ENCODE data around the gene HMOX1.
"Not testable (repeated sequence)": the region's sequence is repeated elsewhere in the genome, so short reads cannot be mapped to it uniquely, and the experiment has no call there.

HMOX1 gene

DNA sequence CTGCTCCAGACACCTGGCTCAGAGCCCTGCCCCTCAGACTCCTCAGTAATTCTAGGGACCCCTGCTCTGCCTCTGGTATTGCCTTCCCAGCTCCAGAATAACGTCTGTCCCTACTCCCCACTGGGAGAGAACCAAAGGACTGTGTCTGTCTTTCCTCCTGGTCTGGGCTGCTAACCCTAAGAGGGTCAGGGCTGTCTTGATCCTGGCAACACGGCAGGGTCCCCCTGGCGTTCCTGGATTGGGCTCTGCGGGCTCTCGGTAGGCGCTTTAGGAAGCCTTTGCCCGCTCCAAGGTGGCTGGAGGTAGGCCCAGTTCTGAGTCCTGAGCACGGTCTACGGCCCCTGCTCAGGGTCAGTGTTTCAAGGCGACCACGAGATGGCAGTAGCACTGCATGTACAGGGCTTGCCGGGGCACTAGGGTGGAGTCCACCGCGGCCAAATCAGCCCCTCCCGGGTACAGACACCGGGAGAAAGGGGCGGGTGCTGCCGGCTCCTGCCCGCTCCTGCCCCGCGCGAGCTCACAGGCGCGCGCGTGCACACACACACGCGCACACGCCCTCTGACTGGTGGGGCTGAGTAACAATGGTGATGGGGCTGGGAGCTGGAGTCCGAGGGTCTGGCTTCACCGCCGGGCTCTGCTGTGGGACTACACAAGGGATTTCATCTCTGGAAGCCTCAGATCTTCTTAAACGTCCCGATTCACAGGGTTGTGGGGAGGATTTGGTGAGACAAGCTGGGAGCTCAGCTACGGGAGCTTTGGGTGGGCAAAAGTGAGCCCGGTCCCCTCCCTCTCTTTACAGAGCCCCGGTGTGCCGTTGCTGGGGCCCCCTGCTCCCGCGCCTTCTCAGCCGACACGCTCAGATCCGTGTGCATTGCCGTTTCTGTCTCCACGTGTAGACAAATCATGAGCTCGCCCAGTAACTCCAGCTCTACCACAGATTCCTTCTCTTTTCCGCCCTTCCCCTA lies 30.1 kb upstream of the HMOX1 start:
- peak; percentile 92 for DNase-seq (ENCODE audit: low spot score)

GRCh38 chr22:35352214-35353111 lies 28.4 kb upstream of the HMOX1 start:
- peak; percentile 87 for DNase-seq (ENCODE audit: low spot score)

- no peak for DNase-seq (ENCODE audit: low spot score)
Observed at GRCh38 chr22:35353318-35353717, 27.6 kb upstream of the HMOX1 start.

GRCh38 chr22:35354068-35354467 lies 26.8 kb upstream of the HMOX1 start:
- no peak for DNase-seq (ENCODE audit: low spot score)

DNA sequence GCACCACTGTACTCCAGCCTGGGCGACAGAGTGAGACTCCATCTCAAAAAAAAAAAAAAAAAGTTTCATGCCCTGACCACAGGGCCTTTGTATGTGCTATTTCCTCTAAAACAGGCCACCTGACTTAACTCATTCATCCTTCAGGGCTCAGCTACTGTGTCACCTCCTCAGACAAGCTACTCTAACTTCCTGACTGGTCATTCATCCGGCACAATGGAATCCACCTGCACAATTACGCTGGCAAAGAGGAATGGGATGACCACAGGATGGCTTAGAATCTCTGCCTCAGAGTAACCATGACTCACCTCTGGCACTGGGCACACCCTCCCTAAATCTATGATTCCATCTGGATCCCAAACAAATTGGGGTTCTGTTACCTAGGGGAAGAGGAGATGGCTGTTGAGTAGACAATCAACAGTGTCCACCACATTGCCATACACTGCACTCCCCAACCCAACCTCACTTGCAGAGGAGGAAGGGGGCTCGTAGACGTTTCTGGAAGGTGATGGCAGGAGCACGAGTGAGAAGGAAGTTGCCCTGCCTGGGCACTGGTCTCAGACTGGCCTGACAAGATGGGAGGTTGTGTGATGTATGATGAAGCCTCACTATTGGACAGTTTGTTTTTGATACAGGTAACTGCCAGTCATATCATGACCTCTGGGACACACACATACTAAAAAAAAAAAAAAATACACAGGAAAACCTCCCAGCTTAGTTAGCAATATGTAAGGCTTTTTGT lies 22.8 kb upstream of the HMOX1 start:
- DNase-seq (ENCODE audit: low spot score), result no peak

DNA sequence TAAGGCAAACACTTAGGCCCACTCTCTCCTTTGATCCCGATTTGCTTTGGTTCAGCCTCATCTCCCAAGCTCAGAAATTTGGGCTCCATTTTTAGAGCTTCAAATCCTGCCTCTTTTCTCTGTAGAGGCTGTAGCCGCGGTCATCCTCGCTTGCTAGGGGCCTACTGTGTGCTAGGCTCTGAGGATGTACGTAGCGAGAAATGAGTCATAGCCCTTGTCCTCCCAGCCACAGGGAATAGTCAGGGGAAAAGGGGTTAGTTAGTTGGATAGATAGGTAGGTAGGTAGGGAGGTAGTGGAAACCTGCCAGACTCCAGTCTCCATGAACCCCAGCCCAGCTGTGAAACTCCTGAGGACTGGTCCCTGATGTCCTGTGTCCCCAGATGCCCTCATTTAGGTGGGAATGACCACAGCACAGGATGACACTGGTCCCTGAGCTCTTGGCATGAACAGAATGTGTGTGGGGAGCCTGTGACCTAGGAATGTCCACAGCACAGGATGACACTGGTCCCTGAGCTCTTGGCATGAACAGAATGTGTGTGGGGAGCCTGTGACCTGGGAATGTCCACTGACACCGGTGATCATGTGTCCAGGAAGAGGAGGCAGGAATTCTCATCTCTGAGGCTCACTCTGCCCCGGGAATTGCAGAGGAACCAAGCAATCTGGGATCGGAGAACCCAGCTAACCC lies 21.4 kb upstream of the HMOX1 start:
- no peak for DNase-seq (ENCODE audit: low spot score)

- no peak for DNase-seq (ENCODE audit: low spot score)
Observed at GRCh38 chr22:35361001-35361558, 19.8 kb upstream of the HMOX1 start.

DNA sequence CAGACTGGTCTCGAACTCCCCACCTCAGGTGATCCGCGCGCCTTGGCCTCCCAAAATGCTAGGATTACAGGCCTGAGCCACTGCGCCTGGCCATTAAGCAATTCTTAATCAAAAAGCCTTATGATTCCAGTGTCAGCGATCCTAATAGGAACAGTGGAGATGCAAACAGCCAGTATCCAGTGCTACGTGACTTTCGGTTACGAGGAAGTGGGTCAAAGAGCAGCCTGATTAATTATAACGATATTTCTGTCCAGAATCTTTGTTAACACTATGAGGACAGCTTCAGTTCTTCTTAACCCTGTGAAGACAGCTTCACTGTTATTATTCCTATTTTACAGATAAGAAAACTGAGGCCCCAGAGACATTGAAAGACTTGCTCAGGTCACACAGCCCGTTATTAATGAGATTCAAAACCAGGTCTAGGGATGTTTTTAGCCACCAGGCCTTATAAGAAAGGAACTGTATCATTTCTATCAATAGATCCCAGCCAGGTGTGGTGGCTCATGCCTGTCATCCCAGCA lies 17.3 kb upstream of the HMOX1 start:
- DNase-seq (ENCODE audit: low spot score), result no peak

DNA sequence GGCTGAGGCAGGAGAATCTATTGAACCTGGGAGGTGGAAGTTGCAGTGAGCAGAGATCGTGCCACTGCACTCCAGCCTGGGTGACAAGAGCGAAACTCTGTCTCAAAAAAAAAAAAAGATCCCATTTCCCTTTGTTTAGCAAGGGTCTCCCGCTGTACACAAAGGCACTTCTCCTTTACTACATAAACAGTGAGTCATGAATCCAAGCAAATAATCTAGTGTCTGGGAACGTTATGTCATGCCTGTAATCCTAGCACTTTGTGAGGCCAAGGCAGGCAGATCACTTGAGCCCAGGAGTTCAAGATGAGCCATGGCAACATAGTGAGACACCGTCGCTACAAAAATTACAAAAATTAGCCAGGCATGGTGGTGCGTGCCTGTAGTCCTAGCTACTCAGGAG lies 16.7 kb upstream of the HMOX1 start:
- not testable (repeated sequence) for DNase-seq (ENCODE audit: low spot score)

DNA sequence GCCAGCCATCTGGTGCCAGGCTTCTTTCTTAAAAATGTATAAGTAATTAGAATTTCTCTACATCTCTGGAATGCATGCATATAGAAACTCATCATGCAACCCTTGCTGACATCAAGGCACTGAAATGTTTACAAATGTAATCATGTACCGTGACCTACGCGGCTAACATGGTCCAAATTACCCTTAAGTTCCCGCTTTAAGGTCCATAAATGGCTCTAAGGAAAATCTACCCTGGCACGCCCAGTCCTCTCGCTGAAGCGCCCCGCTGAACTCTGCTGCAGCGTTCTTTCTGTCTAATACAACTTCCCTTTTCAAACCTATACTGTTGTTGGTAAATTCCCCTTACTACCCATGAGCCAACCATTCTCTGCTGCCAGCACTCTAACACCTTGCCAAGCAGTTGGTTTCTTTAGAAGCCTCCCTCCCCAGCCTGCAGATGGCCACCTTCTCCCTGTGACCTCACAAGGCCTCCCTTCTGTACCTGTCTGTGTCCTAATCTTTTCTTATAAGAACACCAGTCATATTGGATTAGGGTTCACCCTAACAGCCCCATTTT lies 13.5 kb upstream of the HMOX1 start:
- DNase-seq (ENCODE audit: low spot score), result peak; percentile 44

DNA sequence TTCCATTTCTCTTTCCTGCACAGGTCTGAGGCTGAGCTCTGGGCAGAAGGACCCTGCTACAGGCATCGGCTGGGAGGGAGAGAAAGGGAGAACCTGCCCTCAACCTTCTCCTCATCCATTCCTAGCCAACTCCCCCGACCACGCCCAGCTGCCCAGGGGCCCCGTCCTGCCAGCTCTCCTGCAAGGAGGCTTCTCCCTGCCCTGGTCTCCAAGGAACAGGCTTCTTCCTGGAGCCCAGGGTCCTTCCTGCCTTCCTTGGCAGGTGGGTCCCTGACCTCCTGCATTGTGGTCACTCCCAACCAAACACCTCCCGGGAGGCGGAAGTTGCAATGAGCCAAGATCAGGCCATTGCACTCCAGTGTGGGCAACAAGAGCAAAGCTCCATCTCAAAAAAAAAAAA lies 12.5 kb upstream of the HMOX1 start:
- no peak for DNase-seq (ENCODE audit: low spot score)

DNA sequence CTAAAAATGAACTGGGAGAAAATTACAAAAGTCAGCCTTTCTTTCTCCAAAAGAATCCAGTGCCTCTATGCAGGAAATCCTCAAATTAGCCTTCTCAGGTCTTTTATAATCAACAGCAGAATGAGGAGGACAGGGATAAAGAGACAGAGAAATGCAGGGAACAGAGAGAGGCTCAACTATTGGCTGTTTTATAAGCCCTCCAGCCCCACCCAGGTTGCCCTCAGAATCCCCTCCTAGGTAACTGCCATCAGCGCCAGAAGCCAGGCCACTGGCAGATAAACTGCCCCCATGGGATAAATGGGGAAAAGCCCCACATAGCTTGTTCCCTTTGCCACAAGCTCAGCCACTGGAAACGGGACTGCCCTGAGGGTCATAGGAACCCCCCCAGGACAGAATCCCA lies 10.9 kb upstream of the HMOX1 start:
- no peak for DNase-seq (ENCODE audit: low spot score)

- DNase-seq (ENCODE audit: low spot score), result no peak
Observed at GRCh38 chr22:35373781-35374180, 7.1 kb upstream of the HMOX1 start.

- DNase-seq (ENCODE audit: low spot score), result no peak
Observed at GRCh38 chr22:35375031-35375430, 5.9 kb upstream of the HMOX1 start.

DNA sequence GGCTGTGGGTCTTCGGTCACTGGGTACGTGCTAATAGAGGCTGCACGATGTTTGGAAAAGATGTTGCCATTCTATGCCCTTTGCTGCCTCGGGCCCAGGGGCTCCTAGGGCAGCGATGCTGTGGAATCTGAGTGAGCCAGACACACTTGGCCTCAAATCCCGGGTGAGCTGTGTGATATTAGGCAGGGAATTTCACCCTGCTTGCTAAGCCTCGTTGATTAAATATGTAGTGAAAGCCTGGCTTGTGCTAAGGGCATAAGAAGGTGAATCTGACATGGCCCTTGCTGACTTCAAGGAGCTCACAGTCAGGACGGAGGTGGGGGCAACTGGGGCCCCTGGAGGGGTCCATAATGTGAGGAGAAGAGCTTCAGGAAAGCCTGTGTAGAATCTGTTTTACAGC lies 5.4 kb upstream of the HMOX1 start:
- no peak for DNase-seq (ENCODE audit: low spot score)

- peak; percentile 70 for DNase-seq (ENCODE audit: low spot score)
Observed at GRCh38 chr22:35376728-35377472, 4.0 kb upstream of the HMOX1 start.

DNA sequence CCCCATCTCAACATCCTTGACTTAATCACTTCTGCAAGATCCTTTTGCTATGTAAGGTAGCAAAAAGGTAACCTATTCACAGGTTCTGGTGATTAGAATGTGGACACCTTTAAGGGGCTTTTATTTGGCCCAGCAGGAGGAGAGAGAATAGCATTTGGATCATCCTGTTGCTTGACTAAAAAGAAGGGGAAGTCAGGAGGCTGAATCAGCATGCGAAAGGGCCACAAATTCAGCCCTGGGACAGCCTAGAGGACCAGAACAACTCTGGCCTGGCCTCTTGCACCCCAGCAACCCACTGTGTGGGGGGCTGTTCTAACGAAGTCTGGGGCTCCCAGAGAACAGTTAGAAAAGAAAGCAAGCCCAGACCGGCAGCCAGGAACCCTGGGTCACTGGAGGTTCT lies 3.2 kb upstream of the HMOX1 start:
- no peak for DNase-seq (ENCODE audit: low spot score)

DNA sequence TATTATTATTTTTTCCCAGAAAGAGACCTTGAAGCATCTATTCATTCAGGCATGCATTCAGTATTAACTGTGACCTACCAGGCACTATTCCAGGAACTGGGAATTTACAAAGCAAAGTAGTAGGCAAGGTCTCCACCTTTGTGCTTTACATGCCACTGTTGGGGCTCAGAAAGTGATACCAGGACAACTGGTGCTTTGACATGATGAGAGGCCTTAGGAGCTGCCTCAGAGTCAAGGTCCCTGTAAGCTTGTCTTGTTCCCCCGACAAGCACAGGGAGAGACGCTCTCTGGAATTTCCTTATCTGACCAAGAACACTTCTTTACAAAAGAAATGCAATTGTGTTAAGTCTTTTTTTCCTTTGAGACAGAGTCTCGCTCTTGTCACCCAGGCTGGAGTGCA lies 2.3 kb upstream of the HMOX1 start:
- DNase-seq (ENCODE audit: low spot score), result no peak

DNA sequence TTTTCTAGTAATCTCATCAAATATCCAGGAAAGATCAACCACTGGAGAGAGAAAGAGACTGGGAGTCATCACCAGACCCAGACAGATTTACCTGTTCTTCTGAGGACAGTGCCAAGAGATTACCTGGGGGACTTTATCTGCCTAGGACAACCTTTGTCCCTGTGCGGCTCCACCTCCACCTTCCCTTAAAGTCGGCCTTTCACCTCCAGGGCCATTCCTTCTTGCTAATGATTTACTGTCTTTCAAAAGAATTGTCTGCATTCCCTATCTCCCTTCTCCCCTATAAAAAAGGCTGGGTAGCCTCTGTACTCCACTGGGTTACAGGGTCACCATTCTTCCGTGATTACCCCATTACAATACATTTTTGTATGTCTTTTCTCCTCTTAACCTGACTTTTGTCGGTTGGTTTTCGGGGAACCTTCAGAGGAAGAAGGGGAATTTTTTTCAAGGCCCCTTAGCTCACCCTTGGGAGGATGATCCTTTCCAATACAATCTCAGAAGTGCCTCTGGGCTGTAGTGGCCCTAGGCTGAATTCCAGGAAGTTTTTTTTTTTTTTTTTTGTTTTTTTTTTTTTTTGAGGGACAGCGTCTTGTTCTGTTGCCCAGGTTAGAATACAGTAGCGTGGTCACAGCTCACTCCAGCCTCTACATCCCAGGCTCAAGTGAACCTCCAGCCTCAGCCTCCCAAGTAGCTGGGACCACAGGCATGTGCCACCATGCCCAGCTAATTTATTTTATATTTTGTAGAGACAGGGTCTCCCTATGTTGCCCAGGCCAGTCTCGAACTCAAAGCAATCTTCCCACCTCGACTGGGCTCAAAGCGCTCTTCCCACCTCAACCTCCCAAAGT lies 1.5 kb upstream of the HMOX1 start:
- DNase-seq (ENCODE audit: low spot score), result no peak
